Cerebellar nuclear complex (tissue), 1 donor: ENCODE results near the gene THRSP.
A peak's percentile ranks its signal among the peaks of the same experiment; 100 is the strongest.

Experiments used
- DNase-seq, 2 experiments: peaks; one replicate each; lab custom pipeline; 2025; lab: John Stamatoyannopoulos, UW

The THRSP gene

DNA sequence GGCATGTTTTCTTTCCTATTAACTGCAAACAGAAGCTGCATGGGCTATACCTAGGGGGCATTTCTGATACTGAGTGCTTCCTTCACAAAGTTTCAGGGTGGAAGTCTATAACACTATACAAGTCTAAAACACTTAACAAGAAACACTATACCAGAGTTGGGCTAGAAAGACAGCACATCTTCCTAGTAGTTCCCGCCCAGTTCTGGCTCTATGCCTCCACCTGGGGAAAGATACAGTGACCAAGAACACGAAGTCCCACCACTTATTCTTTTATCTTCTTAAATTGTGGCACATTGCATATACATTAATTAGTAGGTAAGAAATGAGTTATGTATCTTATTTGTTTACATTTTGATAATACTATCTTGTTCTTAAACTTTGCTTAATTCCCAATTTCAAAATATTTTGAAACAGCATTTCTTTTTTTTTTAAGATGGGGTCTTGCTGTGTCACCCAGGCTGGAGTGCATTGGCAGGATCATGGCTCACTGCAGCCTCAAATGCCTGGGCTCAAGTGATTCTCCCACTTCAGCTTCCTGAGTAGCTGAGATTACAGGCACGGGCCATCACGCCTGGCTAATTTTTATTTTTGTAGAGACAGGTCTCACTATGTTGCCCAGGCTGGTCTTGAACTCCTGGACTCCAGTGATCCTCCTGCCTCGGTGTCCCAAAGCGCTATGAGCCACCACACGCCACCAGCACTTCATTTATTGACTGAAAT is 34.2 kb downstream of the THRSP start:
- DNase-seq, result no peak

DNA sequence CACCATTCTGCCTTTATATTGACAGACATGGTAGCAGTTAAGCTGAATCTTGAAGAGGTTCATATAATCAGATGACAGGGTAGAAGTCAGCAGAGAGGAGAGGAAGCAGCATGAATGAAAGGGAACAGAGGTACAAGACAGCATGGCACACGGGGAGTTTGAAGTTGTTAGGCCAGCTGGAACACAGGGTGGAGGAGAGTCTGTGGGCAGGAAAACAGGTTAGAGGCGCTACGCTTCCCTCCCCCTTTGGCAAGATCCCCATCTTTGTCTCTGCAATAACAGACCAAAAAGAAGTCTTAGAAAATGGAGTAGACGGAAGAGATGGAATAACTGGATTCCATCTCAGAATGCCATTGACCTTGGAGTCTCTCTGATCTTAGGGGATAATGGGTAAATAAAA is 36.0 kb downstream of the THRSP start:
- DNase-seq, result no peak

DNA sequence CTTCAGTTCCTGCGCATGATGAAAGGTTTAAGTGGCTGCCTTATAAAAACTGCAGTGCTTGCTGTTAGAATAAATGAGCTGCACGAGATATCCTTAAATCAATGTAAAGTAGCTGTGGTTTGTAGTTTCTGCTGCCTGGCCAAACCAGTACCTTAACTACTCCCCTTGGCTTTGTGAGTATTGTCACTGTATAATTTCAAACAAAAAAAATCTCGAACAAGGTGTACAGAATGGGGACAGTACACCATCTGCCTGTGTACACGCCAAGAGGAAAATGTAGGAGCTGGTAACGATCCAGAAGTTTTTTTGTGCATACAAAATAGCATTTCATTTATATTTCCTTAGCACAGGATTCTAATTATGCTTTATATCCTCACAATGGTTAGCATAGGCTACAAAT is 36.6 kb downstream of the THRSP start:
- DNase-seq, result peak in 1 of 2 experiments; percentile 4

DNA sequence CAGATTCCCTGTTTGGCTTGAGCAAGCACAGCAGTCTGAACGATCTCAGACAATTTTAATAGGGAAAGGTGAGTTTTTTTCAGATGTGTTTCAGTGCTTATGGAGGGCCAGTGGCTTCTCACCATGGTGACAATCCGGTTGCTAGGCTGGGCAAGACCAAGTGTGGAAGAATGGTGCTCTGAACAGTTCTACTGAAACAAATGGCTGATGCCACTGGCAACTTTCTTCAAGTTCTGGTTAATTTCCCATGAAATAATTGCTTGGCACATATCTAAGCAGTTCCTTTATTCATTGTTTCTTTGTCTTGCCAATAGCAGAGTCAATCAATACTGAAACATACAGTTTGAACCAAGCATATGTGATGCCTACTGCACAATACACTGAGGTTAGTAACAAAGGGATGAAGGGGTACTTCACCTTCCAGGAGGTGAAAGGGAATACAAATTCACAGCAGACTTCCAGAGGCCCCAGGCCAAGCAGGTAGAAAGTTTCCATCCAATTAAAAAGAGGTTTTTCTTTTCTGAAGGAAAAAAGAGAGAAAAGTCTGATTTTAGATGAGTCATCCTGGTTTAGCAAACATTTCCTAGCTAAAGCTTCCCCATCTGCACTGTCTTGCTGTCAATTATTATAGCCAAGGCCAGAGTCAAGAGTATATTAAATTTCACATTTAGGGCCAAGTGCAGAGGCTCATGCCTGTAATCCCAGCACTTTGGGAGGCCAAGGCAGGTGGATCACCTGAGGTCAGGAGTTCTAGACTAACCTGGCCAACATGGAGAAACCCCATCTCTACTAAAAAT is 37.2 kb downstream of the THRSP start:
- no peak for DNase-seq

DNA sequence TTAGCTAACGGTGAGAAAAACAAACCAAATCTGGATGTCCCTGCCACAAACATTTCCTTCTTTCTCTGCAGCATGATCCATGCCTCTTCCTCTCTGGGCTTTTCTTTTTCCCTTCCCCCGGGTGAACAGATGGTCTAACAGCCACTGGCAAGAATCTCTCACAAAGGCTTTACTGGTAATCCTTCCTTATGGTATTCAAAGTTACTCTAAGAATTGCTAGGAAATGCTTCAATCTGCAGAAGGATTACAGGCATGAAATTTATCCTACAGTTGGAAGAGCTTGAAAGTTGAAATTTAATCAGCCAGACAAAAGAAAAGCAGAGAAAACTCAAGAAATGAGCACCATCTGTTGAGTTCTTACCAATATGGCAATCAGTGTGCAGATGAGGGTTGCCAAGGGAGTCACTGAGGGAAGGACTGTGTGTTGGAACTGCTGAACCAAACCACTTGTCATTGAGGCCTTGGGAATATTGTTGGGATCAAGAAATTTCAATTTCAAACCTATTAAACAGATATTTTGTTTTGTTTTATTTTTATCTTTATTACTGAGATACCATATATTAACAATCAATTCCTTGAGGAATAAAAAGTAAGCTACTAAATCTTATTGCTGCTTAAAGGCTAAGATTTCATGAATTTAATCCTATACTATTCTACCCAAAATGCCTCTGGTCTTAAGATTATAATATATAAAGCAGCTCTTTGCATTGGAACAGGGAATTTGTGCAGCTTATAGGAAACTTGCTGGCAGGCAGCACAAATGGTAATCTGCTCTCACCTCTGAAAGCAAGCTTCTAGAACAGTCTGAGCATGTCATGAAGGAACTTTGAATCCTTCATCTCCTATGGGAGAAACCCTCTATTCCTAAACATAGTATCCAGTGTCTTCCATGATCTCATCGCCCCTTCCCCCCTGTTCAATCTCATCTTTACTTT is 45.7 kb downstream of the THRSP start:
- DNase-seq, result peak in 1 of 2 experiments; percentile 74

DNA sequence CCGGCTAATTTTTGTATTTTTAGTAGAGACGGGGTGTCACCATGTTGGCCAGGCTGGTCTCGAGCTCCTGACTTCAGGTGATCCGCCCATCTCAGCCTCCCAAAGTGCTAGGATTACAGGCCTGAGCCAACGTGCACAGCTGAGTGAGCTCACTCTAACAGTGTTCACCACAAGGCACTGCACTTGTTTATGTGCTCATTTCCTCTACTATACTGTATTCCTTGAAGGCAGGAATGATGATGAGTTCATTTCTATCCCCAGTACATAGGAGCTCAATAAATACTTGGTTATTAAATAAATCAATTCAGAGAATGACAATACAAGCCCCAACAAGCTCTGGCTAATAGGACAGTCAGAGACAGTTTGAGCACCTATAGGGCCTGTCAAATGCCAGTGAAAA is 46.7 kb downstream of the THRSP start:
- DNase-seq, result no peak

DNA sequence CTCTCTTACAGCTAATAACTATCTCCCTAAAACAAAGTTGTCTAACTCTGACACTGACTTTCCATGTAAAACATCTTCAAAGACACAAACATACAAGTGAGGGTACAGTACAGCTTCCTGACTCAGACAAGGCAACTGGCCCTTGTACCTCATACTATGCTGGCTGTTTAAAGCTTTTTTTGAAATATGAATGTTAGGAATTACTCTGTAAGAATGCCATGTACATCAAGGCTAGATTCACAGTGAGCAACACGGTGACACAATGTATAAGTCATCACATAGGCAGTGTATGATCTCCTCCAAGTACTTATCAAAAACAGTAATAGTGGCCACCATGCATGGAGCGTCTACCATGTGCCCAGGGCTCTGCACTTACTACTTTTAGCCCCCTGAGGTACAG is 47.2 kb downstream of the THRSP start:
- DNase-seq, result no peak

DNA sequence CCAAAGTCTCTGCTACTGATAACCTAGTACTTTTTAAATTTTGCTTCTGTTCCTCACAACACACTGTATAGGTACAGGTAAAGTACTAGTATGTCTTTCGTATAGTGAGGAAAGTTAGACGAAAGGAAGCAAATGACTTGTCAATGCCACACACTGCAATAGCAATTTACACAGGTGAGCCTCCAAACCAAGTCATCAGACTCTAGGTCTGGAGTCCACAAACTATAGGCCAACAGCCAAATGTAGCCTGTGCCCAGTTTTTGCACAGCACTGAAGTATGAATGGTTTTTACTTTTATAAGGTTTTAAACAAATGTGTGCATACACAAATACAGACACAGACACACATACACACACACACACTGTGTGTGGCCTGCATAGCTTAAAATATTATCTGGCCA is 47.6 kb downstream of the THRSP start:
- no peak for DNase-seq

DNA sequence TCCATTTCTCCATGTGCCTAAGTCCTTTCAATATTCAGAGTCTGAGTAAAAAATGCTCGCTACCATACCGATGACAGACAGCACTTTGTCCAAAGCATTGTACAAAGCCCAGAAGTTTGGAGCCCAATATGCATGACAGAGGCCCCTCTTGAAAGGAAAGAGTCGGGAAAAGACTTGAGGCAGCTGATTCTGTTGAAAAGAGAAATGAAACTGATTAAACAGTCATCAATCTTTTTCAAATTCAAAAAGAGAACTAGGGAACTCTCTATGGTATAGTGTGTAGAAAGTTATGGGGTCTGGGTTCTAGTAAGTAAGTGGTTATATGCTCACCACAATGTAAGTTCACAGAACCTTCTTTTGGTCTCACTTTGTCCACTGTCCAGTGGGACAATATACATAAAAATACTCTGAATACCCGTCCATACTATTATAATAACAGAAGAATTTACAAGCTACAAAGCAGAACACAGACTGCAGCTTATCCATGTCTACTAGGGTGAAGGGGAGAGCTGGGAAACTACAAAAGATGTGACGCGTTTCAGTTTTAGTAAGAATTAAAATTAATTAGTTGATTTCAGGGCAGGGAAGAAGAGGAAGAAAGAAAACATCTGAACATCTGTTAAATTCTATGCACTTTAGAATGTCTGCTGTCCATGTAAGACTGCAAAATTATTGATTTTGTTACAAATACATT is 49.1 kb downstream of the THRSP start:
- no peak for DNase-seq
